ENCODE data around the gene CADPS2.

DNA sequence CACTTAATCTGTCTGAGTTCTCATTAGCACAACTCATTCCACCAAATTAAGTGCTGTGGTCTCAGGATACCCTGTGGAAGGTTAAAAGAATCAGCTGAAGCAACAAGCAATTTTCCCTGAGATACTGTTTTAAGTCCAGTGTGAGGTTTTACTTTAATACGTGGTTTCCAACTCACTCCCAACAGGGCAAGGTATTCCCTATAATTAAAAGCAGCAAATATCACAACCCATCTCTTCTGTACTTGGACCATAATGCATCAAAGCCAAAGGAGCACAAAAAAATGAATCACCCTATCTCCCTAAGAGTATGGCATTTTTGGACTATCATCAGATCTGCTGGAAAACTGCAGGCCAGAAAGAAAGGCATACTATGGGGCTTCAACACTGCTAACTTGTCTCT is 4.9 kb downstream of the CADPS2 start:
- TF ChIP-seq, protein P1, sequence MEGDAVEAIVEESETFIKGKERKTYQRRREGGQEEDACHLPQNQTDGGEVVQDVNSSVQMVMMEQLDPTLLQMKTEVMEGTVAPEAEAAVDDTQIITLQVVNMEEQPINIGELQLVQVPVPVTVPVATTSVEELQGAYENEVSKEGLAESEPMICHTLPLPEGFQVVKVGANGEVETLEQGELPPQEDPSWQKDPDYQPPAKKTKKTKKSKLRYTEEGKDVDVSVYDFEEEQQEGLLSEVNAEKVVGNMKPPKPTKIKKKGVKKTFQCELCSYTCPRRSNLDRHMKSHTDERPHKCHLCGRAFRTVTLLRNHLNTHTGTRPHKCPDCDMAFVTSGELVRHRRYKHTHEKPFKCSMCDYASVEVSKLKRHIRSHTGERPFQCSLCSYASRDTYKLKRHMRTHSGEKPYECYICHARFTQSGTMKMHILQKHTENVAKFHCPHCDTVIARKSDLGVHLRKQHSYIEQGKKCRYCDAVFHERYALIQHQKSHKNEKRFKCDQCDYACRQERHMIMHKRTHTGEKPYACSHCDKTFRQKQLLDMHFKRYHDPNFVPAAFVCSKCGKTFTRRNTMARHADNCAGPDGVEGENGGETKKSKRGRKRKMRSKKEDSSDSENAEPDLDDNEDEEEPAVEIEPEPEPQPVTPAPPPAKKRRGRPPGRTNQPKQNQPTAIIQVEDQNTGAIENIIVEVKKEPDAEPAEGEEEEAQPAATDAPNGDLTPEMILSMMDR (IDR thresholded peaks at IDR 0.05; ENCODE audit: low read length) = no peak
- TF ChIP-seq EZH2 (optimal IDR thresholded peaks at IDR 0.05; ENCODE audit: low read depth, low read length) = no peak
- TF ChIP-seq EZH2phosphoT487 (IDR thresholded peaks at IDR 0.05; ENCODE audit: low read length) = no peak

Measured in MM.1S (cell line).